ENCODE measurements around the gene DMTF1.

DMTF1 gene

DNA sequence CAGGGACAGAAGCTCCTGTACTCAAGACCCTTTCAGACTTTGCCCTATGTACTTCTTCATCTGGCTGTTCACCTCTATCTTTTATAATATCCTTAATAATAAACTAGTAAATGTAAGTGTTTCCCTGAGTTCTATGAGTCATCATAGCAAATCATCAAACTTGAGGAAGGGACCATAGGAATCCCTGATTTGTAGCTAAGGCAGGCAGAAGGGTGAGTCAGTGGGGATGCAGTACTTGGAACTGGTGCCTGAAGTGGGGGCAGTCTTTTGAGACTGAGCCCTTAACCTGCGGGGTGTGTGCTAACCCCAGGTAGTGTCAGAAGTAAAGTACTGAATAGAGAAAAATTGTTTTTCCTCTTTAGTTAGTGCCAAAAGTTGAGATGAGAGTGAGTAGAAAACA, 73.4 kb downstream of the DMTF1 start:
- ATAC-seq (ENCODE audit: insufficient read depth, low read depth) (no peak), DNase-seq (no peak)
- H3K4me1 ChIP-seq (ENCODE audit: insufficient read depth, low read length): peaks cover 6% of the 10 kb centered on the region
- no peaks in the 10 kb centered on the region for H3K36me3 ChIP-seq (ENCODE audit: insufficient read depth, low read length)
- H3K79me2 ChIP-seq (ENCODE audit: insufficient read depth, low read length): no peaks in the 10 kb centered on the region
- H4K20me1 ChIP-seq (ENCODE audit: insufficient read depth, low read length): no peaks in the 10 kb centered on the region
- no peak overlapping the region for H3K9ac ChIP-seq (ENCODE audit: low read depth, low read length)
- no peaks in the 10 kb centered on the region for H3K9me3 ChIP-seq (ENCODE audit: insufficient read depth, low read length, severe bottlenecking)
- H3K4me2 ChIP-seq (ENCODE audit: insufficient read depth, low read length): no peak overlapping the region
- peaks cover 38% of the 10 kb centered on the region for H3K27me3 ChIP-seq (ENCODE audit: insufficient read depth, low read length, poor library complexity)
- TF ChIP-seq EZH2 (IDR thresholded peaks at IDR 0.05; ENCODE audit: borderline replicate concordance, low read depth, low read length, severe bottlenecking) (no peak), CTCF (IDR thresholded peaks at IDR 0.05; ENCODE audit: borderline replicate concordance, extremely low read depth, low read length, poor library complexity, severe bottlenecking) (no peak)
- no peak overlapping the region for H2AFZ ChIP-seq (ENCODE audit: low read depth, low read length)
- no peak overlapping the region for H3K4me3 ChIP-seq (ENCODE audit: low read depth in 1 of 2, low read length in 2 of 2)
- no peak overlapping the region for H3K27ac ChIP-seq (ENCODE audit: low read length)

- no peaks in the 10 kb centered on the region for H3K9me3 ChIP-seq (ENCODE audit: insufficient read depth, low read length, severe bottlenecking)
- ATAC-seq (ENCODE audit: insufficient read depth, low read depth) (no peak), DNase-seq (no peak)
- no peak overlapping the region for H3K4me3 ChIP-seq (ENCODE audit: low read depth in 1 of 2, low read length in 2 of 2)
- no peak overlapping the region for H3K27ac ChIP-seq (ENCODE audit: low read length)
- no peak overlapping the region for H3K4me2 ChIP-seq (ENCODE audit: insufficient read depth, low read length)
- no peaks in the 10 kb centered on the region for H3K79me2 ChIP-seq (ENCODE audit: insufficient read depth, low read length)
- H3K36me3 ChIP-seq (ENCODE audit: insufficient read depth, low read length): no peaks in the 10 kb centered on the region
- H2AFZ ChIP-seq (ENCODE audit: low read depth, low read length): no peak overlapping the region
- H3K9ac ChIP-seq (ENCODE audit: low read depth, low read length): no peak overlapping the region
- H4K20me1 ChIP-seq (ENCODE audit: insufficient read depth, low read length): no peaks in the 10 kb centered on the region
- peaks cover 37% of the 10 kb centered on the region for H3K27me3 ChIP-seq (ENCODE audit: insufficient read depth, low read length, poor library complexity)
- TF ChIP-seq EZH2 (IDR thresholded peaks at IDR 0.05; ENCODE audit: borderline replicate concordance, low read depth, low read length, severe bottlenecking) (no peak), CTCF (IDR thresholded peaks at IDR 0.05; ENCODE audit: borderline replicate concordance, extremely low read depth, low read length, poor library complexity, severe bottlenecking) (no peak)
- H3K4me1 ChIP-seq (ENCODE audit: insufficient read depth, low read length): no peaks in the 10 kb centered on the region
Measured at GRCh38 chr7:87226495-87226894, 74.2 kb downstream of the DMTF1 start.

DNA sequence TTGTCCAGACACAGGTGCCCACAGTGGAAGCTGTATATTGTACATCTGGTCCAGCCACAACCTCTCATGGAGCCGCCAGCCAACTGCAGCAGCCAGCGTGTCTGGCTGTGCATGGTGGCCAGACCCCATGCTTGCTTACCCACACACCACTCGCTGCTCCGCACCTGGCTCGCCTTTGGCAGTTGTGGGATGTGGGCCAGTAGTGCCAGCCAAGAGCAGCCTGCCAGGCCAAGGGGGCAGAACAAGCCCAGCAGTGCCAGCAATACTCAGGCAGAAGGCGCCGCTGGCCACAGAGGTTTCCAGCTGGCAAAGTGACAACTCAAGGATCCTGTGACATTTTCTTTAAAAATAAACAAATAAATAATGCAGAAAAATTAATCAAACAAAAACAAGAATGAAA, 79.0 kb downstream of the DMTF1 start:
- Histone ChIP-seq H4K20me1 (ENCODE audit: insufficient read depth, low read length) (no peaks in the 10 kb centered on the region), H3K27me3 (ENCODE audit: insufficient read depth, low read length, poor library complexity) (peaks cover 14% of the 10 kb centered on the region), H3K4me2 (ENCODE audit: insufficient read depth, low read length) (no peak overlapping the region), H3K9me3 (ENCODE audit: insufficient read depth, low read length, severe bottlenecking) (no peaks in the 10 kb centered on the region), H3K4me3 (ENCODE audit: low read depth in 1 of 2, low read length in 2 of 2) (no peak overlapping the region), H3K79me2 (ENCODE audit: insufficient read depth, low read length) (no peaks in the 10 kb centered on the region), H3K4me1 (ENCODE audit: insufficient read depth, low read length) (no peaks in the 10 kb centered on the region), H3K27ac (ENCODE audit: low read length) (no peak overlapping the region), H3K9ac (ENCODE audit: low read depth, low read length) (no peak overlapping the region), H3K36me3 (ENCODE audit: insufficient read depth, low read length) (no peaks in the 10 kb centered on the region), H2AFZ (ENCODE audit: low read depth, low read length) (no peak overlapping the region)
- no peak for TF ChIP-seq CTCF (IDR thresholded peaks at IDR 0.05; ENCODE audit: borderline replicate concordance, extremely low read depth, low read length, poor library complexity, severe bottlenecking)
- TF ChIP-seq EZH2 (IDR thresholded peaks at IDR 0.05; ENCODE audit: borderline replicate concordance, low read depth, low read length, severe bottlenecking): no peak
- ATAC-seq (ENCODE audit: insufficient read depth, low read depth) (no peak), DNase-seq (no peak)

GRCh38 chr7:87231711-87232110, 79.5 kb downstream of the DMTF1 start:
- no peaks in the 10 kb centered on the region; the same call in 1 of the 2 replicates for H3K4me1 ChIP-seq (ENCODE audit: insufficient read depth, low read length)
- ATAC-seq (ENCODE audit: insufficient read depth, low read depth) (no peak), DNase-seq (no peak)
- H4K20me1 ChIP-seq (ENCODE audit: insufficient read depth, low read length): no peaks in the 10 kb centered on the region
- no peak overlapping the region for H3K9ac ChIP-seq (ENCODE audit: low read depth, low read length)
- H3K4me3 ChIP-seq (ENCODE audit: low read depth in 1 of 2, low read length in 2 of 2): no peak overlapping the region
- peaks cover 10% of the 10 kb centered on the region for H3K27me3 ChIP-seq (ENCODE audit: insufficient read depth, low read length, poor library complexity)
- no peaks in the 10 kb centered on the region for H3K79me2 ChIP-seq (ENCODE audit: insufficient read depth, low read length)
- TF ChIP-seq EZH2 (IDR thresholded peaks at IDR 0.05; ENCODE audit: borderline replicate concordance, low read depth, low read length, severe bottlenecking) (no peak), CTCF (IDR thresholded peaks at IDR 0.05; ENCODE audit: borderline replicate concordance, extremely low read depth, low read length, poor library complexity, severe bottlenecking) (no peak)
- no peaks in the 10 kb centered on the region for H3K36me3 ChIP-seq (ENCODE audit: insufficient read depth, low read length)
- H3K4me2 ChIP-seq (ENCODE audit: insufficient read depth, low read length): no peak overlapping the region
- H2AFZ ChIP-seq (ENCODE audit: low read depth, low read length): no peak overlapping the region
- H3K27ac ChIP-seq (ENCODE audit: low read length): no peak overlapping the region
- no peaks in the 10 kb centered on the region for H3K9me3 ChIP-seq (ENCODE audit: insufficient read depth, low read length, severe bottlenecking)

All from DND-41 (cell line).